Cardiac muscle cell (in vitro differentiated cells and primary cell): Measurements from ENCODE around the gene ARHGEF7. TPM values are rescaled to one million over a fixed set of nuclear protein-coding genes. Genes with fewer than 3 reads are reported as not detected.

Experiments used
- DNase-seq, 2 donors: peaks; one replicate each; pipeline versions ENCODE4 v3.0.0 to v3.0.0-alpha.2; 2010 to 2017; ENCODE audit warnings: low read depth in 1 of 2, low spot score in 1 of 2
- H3K27ac ChIP-seq: fragments of 200-600 bp; sonication (generic); 2 replicates; pipeline ENCODE4 v1.5.1; 2016
- H3K27me3 ChIP-seq: fragments of 200-600 bp; sonication (generic); 2 replicates; pipeline ENCODE4 v1.6.0; 2016; ENCODE audit warnings: control low read depth
- H3K36me3 ChIP-seq: fragments of 200-600 bp; sonication (generic); 2 replicates; pipeline ENCODE4 v1.5.1; 2016; ENCODE audit warnings: control low read depth
- H3K4me1 ChIP-seq: fragments of 200-600 bp; sonication (generic); 2 replicates; pipeline ENCODE4 v1.8.1; 2017; ENCODE audit warnings: low read depth, mild to moderate bottlenecking, mixed run types
- H3K4me3 ChIP-seq: fragments of 200-600 bp; sonication (generic); 2 replicates; pipeline ENCODE4 v1.5.1; 2016; ENCODE audit warnings: mild to moderate bottlenecking
- H3K9me3 ChIP-seq: fragments of 200-600 bp; sonication (generic); 2 replicates; pipeline ENCODE4 v1.5.1; 2017; ENCODE audit warnings: low read depth, mild to moderate bottlenecking, control low read depth
- CTCF ChIP-seq: IDR thresholded peaks from 2 replicates; pipeline ENCODE4 v1.5.1; 2012; ENCODE audit warnings: low read depth, mild to moderate bottlenecking, low read length
- polyA plus RNA-seq: library from polyadenylated mRNA; unstranded; fragments of >200 nt; fragmentation: Nextera tagmentation; extraction: Ambion mirVana; gene quantifications from 2 replicates; pipeline ENCODE4 v1.2.1, GENCODE V29; 2016
- total RNA-seq: library from RNA; depleted of rRNA; stranded (reverse); fragments of >200 nt; gene quantifications from 2 replicates; pipeline ENCODE4 v1.2.3, GENCODE V29; 2016

Gene ARHGEF7
- total and polyA plus RNA-seq, 2 experiments from 2014 or later, result 20.4 to 32.3 TPM

DNA sequence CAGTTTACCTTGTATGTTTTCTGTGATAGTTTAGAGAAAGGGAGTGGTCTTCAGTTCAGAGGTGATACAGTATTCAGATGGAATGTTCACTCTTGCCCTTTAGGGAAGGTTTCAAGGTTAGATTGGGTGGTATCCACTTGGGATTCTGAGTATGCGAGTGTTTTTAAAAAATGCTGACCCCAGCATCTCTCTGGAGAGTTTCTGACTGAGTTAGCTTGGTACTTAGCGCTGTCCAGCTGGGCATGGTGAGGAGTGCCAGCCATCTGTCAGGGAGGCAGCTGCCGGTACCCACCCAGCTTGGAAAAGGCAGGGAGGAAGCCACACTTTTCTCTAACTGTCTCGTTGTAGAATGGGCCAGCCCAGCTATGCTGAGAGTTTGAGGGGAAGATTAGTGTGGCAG, 63.3 kb downstream of the ARHGEF7 start:
- H3K4me3 ChIP-seq, result no peak overlapping the region
- H3K27ac ChIP-seq, result peak overlapping the region; percentile 65
- H3K27me3 ChIP-seq, result no peaks in the 10 kb centered on the region

DNA sequence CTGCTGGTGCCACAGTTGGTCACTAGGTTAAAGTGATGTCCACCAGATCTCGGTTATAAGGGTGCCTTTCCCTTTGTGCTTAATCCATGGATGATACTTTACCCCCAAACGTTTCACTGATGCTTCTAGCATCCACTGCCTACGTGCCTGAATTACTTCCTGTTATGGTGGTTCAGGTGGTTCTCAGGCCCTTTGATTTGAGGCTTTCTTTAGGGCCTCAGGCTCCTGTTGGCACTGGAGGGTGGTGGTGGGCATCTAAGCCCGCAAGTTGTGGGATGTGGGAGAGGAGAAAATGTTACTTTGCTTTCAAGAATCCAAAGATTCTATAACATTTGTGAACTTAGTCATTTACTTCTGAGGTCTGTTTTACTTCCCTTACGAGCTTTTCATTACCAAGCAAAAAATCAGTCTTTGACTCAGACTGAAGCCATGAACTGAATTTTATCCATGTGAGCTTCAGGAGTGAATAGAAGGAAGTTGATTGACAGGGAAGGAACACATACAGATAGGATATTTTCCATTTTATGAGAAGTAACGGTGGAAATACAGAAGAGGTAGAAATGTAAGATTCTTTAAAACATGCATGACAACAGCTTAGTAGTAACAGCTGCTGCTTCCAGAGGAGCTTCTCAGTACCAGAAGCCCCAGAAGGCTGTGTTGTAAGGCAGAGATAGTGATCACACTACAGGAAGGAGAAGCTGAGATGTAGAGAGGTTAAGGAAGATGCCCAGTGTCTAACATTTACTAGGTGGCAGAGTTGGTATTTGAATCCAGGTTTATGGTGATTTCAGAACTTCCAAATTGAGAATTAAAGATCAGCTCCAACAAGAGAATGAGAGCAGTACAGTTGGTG, 65.0 kb downstream of the ARHGEF7 start:
- TF ChIP-seq CTCF, result no peak
- H3K36me3 ChIP-seq, result no peaks in the 10 kb centered on the region
- no peak overlapping the region for H3K27ac ChIP-seq
- H3K27me3 ChIP-seq, result no peaks in the 10 kb centered on the region
- DNase-seq, result no peak
- H3K4me3 ChIP-seq, result no peak overlapping the region
- no peaks in the 10 kb centered on the region for H3K9me3 ChIP-seq
- H3K4me1 ChIP-seq, result peaks cover 23% of the 10 kb centered on the region

More for the DNA sequence above, 63.3 kb downstream of the ARHGEF7 start:
- Histone ChIP-seq H3K4me1 (peaks cover 14% of the 10 kb centered on the region), H3K36me3 (no peaks in the 10 kb centered on the region), H3K9me3 (no peaks in the 10 kb centered on the region)
- TF ChIP-seq CTCF, result no peak
- no peak for DNase-seq

DNA sequence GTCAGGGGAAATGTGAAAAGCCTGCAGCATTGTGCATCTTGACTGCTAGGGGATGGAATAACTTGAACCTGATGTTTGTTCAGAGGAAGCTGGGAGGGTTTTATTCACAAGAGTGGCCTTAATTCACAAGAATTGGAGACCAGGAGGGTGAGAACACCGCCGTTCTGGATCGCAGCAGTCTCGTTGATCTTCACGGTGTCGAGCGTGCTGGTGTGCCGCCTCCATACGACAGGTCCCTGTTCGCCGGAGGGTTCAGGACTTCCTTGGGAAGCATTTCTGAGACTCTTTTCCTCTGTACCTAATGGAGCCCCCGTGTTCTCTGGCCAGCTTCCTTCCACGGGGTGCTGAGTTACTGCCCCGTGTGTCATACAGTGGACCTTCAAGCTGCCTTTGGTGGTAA, 66.9 kb downstream of the ARHGEF7 start:
- H3K4me3 ChIP-seq, result no peak overlapping the region
- H3K27ac ChIP-seq, result no peak overlapping the region
- no peaks in the 10 kb centered on the region for H3K36me3 ChIP-seq
- H3K9me3 ChIP-seq, result no peaks in the 10 kb centered on the region
- H3K4me1 ChIP-seq, result peaks cover 40% of the 10 kb centered on the region
- no peak for DNase-seq
- no peaks in the 10 kb centered on the region for H3K27me3 ChIP-seq
- no peak for TF ChIP-seq CTCF

DNA sequence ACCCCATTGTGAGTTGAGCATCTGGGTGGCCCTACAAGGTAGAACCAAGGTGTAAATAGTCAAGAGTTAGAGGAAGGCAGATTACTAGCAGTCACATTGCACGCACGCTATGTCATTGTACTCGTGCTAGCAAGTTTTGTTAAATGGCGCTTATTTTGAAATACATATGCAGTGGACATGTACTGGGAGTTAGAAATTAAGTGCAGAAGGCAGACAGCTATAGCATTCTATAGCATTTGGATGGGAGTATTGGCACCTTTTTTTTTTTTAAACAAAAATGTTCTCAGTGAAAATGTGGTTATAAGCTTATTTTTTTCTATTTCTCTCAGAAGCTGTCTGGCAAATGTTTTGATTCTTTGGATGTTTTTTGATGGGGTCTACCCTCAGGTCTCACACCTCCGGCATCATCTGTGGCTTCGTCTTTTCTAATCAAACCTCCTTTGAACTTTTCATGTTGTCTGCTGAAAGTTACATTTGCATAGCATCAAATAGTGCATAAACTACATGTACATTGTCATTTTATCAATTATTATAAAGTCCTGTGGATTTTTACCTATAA, 68.1 kb downstream of the ARHGEF7 start:
- no peaks in the 10 kb centered on the region for H3K9me3 ChIP-seq
- no peak overlapping the region for H3K27ac ChIP-seq
- no peak overlapping the region for H3K4me3 ChIP-seq
- peaks cover 41% of the 10 kb centered on the region for H3K4me1 ChIP-seq
- no peak for TF ChIP-seq CTCF
- H3K27me3 ChIP-seq, result no peaks in the 10 kb centered on the region
- no peak for DNase-seq
- H3K36me3 ChIP-seq, result no peaks in the 10 kb centered on the region

- H3K9me3 ChIP-seq, result no peaks in the 10 kb centered on the region
- H3K27me3 ChIP-seq, result no peaks in the 10 kb centered on the region
- H3K36me3 ChIP-seq, result no peaks in the 10 kb centered on the region
- DNase-seq, result no peak
- H3K4me1 ChIP-seq, result peaks cover 45% of the 10 kb centered on the region
- no peak overlapping the region for H3K27ac ChIP-seq
- no peak overlapping the region for H3K4me3 ChIP-seq
- no peak for TF ChIP-seq CTCF
Measured at GRCh38 chr13:111183959-111184358, 68.8 kb downstream of the ARHGEF7 start.
